PC-9 (cell line): ENCODE data around the gene GPR183. TPM values are rescaled to one million over a fixed set of nuclear protein-coding genes. Genes with fewer than 3 reads are reported as not detected.

ENCODE experiments used
- BruUV-seq: library from RNA; stranded (reverse); fragments of 400-500 nt; replicated peaks from 2 replicates; lab custom pipeline; 2021; lab: Mats Ljungman, UMichigan
- CTCF ChIA-PET: fragments of 300-600 bp; sonication (Branson Sonifier 250); formaldehyde crosslinking; loops from one replicate; lab custom pipeline; 2022; ENCODE audit warnings: antibody characterized with exemption; lab: Charles Lee
- POLR2A ChIA-PET: fragments of 300-600 bp; sonication (Branson Sonifier 250); formaldehyde crosslinking; loops from one replicate; lab custom pipeline; 2022; ENCODE audit warnings: antibody characterized with exemption; ENCODE audit not compliant: unreplicated experiment; lab: Charles Lee
- DNase-seq, 2 experiments: peaks; one replicate each; pipeline versions ENCODE4 v3.0.0 to v3.0.0-alpha.2; 2015 to 2022; ENCODE audit warnings: mixed read lengths in 1 of 2
- H2AFZ ChIP-seq: fragments of 200-600 bp; sonication (generic); 2 replicates; pipeline ENCODE4 v1.8.1; 2017; ENCODE audit warnings: antibody characterized with exemption
- H3F3A ChIP-seq: fragments of 200-600 bp; sonication (generic); 2 replicates; pipeline ENCODE4 v1.8.1; 2017; ENCODE audit warnings: antibody characterized with exemption, mild to moderate bottlenecking, low read depth; ENCODE audit not compliant: insufficient read depth
- H3K27ac ChIP-seq: fragments of 200-600 bp; sonication (generic); 2 replicates; pipeline ENCODE4 v1.6.1; 2016; ENCODE audit warnings: mixed run types
- H3K27me3 ChIP-seq: fragments of 200-600 bp; sonication (generic); 2 replicates; pipeline ENCODE4 v1.6.1; 2016; ENCODE audit warnings: low read depth, mixed run types; ENCODE audit not compliant: insufficient read depth
- H3K36me3 ChIP-seq: fragments of 200-600 bp; sonication (generic); 2 replicates; pipeline ENCODE4 v1.6.1; 2016; ENCODE audit warnings: low read depth, mixed run types
- H3K4me1 ChIP-seq: fragments of 200-600 bp; sonication (generic); replicated peaks from 2 replicates; pipeline ENCODE4 v1.6.1; 2016; ENCODE audit warnings: mixed run types; ENCODE audit not compliant: insufficient read depth
- H3K4me2 ChIP-seq: fragments of 200-600 bp; sonication (generic); 2 replicates; pipeline ENCODE4 v1.6.1; 2017; ENCODE audit warnings: mixed run types
- H3K4me3 ChIP-seq: fragments of 200-600 bp; sonication (generic); 2 replicates; pipeline ENCODE4 v1.6.1; 2016; ENCODE audit warnings: mixed run types
- H3K79me2 ChIP-seq: fragments of 200-600 bp; sonication (generic); 2 replicates; pipeline ENCODE4 v1.6.1; 2017; ENCODE audit warnings: low read depth, mixed run types
- H3K9me2 ChIP-seq: fragments of 200-600 bp; sonication (generic); 2 replicates; pipeline ENCODE4 v1.8.1; 2017; ENCODE audit warnings: mild to moderate bottlenecking; ENCODE audit not compliant: insufficient read depth
- H3K9me3 ChIP-seq: fragments of 200-600 bp; sonication (generic); 2 replicates; pipeline ENCODE4 v1.8.1; 2016; ENCODE audit warnings: low read depth; ENCODE audit not compliant: insufficient read depth
- H4K20me1 ChIP-seq: fragments of 200-600 bp; sonication (generic); 2 replicates; pipeline ENCODE4 v1.8.1; 2017; ENCODE audit not compliant: insufficient read depth
- EZH2 ChIP-seq: fragments of 200-600 bp; sonication (generic); IDR thresholded peaks from 2 replicates; pipeline ENCODE4 v1.8.0; 2017; ENCODE audit warnings: antibody characterized with exemption, low read depth
- intact Hi-C: fragments of 100-400 bp; cut with micrococcal nuclease; formaldehyde crosslinking; loops from one replicate; pipeline ENCODE4 v1.10.0; 2022; ENCODE audit not compliant: unreplicated experiment
- total RNA-seq: library from RNA; stranded (reverse); gene quantifications from 2 replicates; pipeline ENCODE4 v1.2.3, GENCODE V29; 2021
- TF ChIP-seq, protein P1 (sequence below): fragments of 200-600 bp; sonication (generic); conservative IDR thresholded peaks from 2 replicates; pipeline ENCODE4 v1.6.1; 2017; ENCODE audit warnings: mixed run types, antibody characterized with exemption, mild to moderate bottlenecking, moderate library complexity

Gene GPR183
- total RNA-seq, 1 experiment from 2014 or later: not detected

DNA sequence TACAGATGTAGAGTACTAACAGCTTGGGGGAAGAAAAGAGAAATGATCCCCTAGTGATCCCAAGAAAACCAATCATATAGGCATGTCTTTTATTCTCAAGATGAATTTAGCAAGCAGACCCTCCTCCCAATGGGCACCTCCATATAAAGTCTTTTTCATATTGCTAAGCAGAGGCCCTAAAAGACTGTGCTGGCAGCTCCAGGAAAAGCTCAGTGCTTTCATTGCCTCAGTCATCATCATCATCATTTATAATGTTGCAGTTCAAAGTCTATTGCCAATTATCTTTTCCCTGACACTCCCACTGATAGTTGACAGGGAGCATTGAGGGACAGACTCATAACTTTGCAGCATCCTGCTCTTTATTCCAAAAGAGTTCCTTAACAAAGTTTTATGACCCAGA lies 13.0 kb downstream of the GPR183 start:
- H3K9me2 ChIP-seq: no peaks in the 10 kb centered on the region
- no peak for DNase-seq
- intact Hi-C loops: no loop called here
- no peak overlapping the region for H2AFZ ChIP-seq
- peaks cover 19% of the 10 kb centered on the region for H3K79me2 ChIP-seq
- no peak overlapping the region for H3K27ac ChIP-seq
- ChIA-PET POLR2A (no interaction called here), CTCF (no interaction called here)
- H3F3A ChIP-seq: peaks cover 6% of the 10 kb centered on the region
- H3K4me1 ChIP-seq: 0 out of 2 replicates have a peak, but pooled peaks cover 2% of the 10 kb centered on the region
- no peak overlapping the region for H3K4me3 ChIP-seq
- peaks cover 25% of the 10 kb centered on the region for H4K20me1 ChIP-seq
- H3K4me2 ChIP-seq: no peak overlapping the region
- no TSS peak for BruUV-seq
- TF ChIP-seq, protein P1, sequence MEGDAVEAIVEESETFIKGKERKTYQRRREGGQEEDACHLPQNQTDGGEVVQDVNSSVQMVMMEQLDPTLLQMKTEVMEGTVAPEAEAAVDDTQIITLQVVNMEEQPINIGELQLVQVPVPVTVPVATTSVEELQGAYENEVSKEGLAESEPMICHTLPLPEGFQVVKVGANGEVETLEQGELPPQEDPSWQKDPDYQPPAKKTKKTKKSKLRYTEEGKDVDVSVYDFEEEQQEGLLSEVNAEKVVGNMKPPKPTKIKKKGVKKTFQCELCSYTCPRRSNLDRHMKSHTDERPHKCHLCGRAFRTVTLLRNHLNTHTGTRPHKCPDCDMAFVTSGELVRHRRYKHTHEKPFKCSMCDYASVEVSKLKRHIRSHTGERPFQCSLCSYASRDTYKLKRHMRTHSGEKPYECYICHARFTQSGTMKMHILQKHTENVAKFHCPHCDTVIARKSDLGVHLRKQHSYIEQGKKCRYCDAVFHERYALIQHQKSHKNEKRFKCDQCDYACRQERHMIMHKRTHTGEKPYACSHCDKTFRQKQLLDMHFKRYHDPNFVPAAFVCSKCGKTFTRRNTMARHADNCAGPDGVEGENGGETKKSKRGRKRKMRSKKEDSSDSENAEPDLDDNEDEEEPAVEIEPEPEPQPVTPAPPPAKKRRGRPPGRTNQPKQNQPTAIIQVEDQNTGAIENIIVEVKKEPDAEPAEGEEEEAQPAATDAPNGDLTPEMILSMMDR: no peak
- TF ChIP-seq EZH2: no peak
- H3K27me3 ChIP-seq: no peaks in the 10 kb centered on the region
- peaks cover 15% of the 10 kb centered on the region; the same call in 1 of the 2 replicates for H3K36me3 ChIP-seq
- no peaks in the 10 kb centered on the region for H3K9me3 ChIP-seq

DNA sequence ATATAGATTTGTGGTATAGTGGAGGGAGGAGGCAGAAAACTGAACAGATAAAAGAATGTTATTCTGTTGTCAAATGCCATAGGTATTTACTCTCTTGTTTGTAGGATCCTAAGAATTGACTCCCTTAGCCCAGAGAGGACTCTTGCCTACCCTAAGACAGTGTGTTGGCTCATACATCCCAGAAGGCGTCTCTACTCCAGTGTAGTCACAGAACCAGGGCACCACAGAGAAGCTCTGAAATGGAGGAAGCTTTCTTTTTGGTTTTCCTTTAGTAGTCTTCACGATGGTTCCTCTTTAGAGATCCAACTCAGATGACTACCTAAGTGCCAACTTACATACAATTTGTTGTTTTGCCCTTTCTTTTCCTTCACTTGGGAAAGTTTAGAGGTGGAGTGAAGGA lies 14.0 kb downstream of the GPR183 start:
- BruUV-seq: no TSS peak
- ChIA-PET POLR2A (no interaction called here), CTCF (no interaction called here)
- peaks cover 22% of the 10 kb centered on the region; the same call in 1 of the 2 replicates for H4K20me1 ChIP-seq
- peaks cover 6% of the 10 kb centered on the region for H3F3A ChIP-seq
- peaks cover 15% of the 10 kb centered on the region; the same call in 1 of the 2 replicates for H3K36me3 ChIP-seq
- H2AFZ ChIP-seq: no peak overlapping the region
- intact Hi-C loops: no loop called here
- TF ChIP-seq, protein P1: no peak
- TF ChIP-seq EZH2: no peak
- H3K27ac ChIP-seq: no peak overlapping the region
- no peak overlapping the region for H3K4me3 ChIP-seq
- no peak overlapping the region for H3K4me2 ChIP-seq
- DNase-seq: no peak
- peaks cover 19% of the 10 kb centered on the region for H3K79me2 ChIP-seq
- 0 out of 2 replicates have a peak, but pooled peaks cover 6% of the 10 kb centered on the region for H3K4me1 ChIP-seq
- H3K27me3 ChIP-seq: no peaks in the 10 kb centered on the region
- no peaks in the 10 kb centered on the region for H3K9me2 ChIP-seq
- no peaks in the 10 kb centered on the region for H3K9me3 ChIP-seq

DNA sequence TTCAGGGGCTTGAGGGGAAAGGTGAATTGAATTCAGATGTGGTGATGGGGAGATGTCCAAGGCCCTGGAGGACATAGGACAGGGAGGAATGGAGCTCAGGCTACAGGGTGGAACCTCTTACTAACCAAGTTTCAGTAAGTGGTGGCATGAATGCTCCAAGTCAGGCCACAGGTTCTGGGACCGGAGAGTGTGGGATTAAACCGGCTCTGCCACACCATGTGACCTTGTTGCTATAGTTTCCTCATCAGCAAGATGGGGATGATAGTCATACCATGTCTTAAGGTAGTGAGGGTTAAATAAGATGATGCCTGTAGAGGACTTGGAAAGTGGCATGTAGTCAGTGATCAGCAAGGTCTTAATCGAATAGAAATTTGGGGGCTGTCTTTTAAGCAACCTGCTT lies 16.3 kb downstream of the GPR183 start:
- Histone ChIP-seq H3F3A (peaks cover 6% of the 10 kb centered on the region), H3K9me3 (no peaks in the 10 kb centered on the region), H3K9me2 (no peaks in the 10 kb centered on the region), H2AFZ (no peak overlapping the region), H3K27ac (no peak overlapping the region), H3K4me3 (no peak overlapping the region), H3K27me3 (no peaks in the 10 kb centered on the region), H3K4me1 (0 out of 2 replicates have a peak, but pooled peaks cover 6% of the 10 kb centered on the region), H3K36me3 (peaks cover 8% of the 10 kb centered on the region), H4K20me1 (peaks cover 22% of the 10 kb centered on the region; the same call in 1 of the 2 replicates), H3K79me2 (peaks cover 27% of the 10 kb centered on the region), H3K4me2 (no peak overlapping the region)
- intact Hi-C loops: no loop called here
- TF ChIP-seq, protein P1: no peak
- no peak for TF ChIP-seq EZH2
- DNase-seq: no peak
- no TSS peak for BruUV-seq
- ChIA-PET POLR2A (no interaction called here), CTCF (no interaction called here)
